ENCODE results near the gene PLCB1.

GRCh38 chr20:8853805-8854338 lies 721.8 kb downstream of the PLCB1 start:
- TF ChIP-seq CTCF (IDR thresholded peaks at IDR 0.05; ENCODE audit: low read depth, low read length) = peak; percentile 85
- no peak for TF ChIP-seq POLR2A (IDR thresholded peaks at IDR 0.05; ENCODE audit: extremely low read depth, insufficient read length)
- no peak for TF ChIP-seq MAX (IDR thresholded peaks at IDR 0.05; ENCODE audit: low read depth, low read length)
